IMR-90 (cell line): ENCODE results near the gene STIM1. TPM values are rescaled to one million over a fixed set of nuclear protein-coding genes. Genes with fewer than 3 reads are reported as not detected.

ENCODE experiments used
- ATAC-seq: fragments of 200-7000 bp; cut with Tn5 transposase; 2 replicates; pipeline ENCODE4 v1.9.1; 2020; ENCODE audit warnings: low read depth, mild to moderate bottlenecking, moderate library complexity
- BruUV-seq: library from RNA; stranded (reverse); fragments of 400-500 nt; replicated peaks from 2 replicates; lab custom pipeline; 2021; lab: Mats Ljungman, UMichigan
- CTCF ChIA-PET: fragments of 300-600 bp; formaldehyde crosslinking; extraction: SDS; loops from one replicate; lab custom pipeline; 2021; ENCODE audit warnings: antibody characterized with exemption; lab: Yijun Ruan, JAX
- POLR2A ChIA-PET: fragments of 300-600 bp; sonication (Branson Sonifier 250); formaldehyde crosslinking; loops from one replicate; lab custom pipeline; 2022; ENCODE audit warnings: antibody characterized with exemption; ENCODE audit not compliant: unreplicated experiment; lab: Charles Lee
- DNase-seq: peaks from one replicate; pipeline ENCODE4 v3.0.0; 2013
- H2AFZ ChIP-seq: replicated peaks from 2 replicates; pipeline ENCODE3; 2013; ENCODE audit warnings: low read length, mild to moderate bottlenecking; ENCODE audit not compliant: poor library complexity
- H2AK5ac ChIP-seq: 2 replicates; pipeline ENCODE4 v1.6.1; 2013; ENCODE audit warnings: low read depth, low read length, inconsistent platforms
- H2AK9ac ChIP-seq: replicated peaks from 2 replicates; pipeline ENCODE3; 2013; ENCODE audit warnings: mild to moderate bottlenecking, low read depth, low read length, moderate library complexity; ENCODE audit not compliant: poor library complexity
- H2BK120ac ChIP-seq: 2 replicates; pipeline ENCODE4 v1.6.1; 2013; ENCODE audit warnings: low read depth, low read length, inconsistent platforms
- H2BK15ac ChIP-seq: 3 replicates; pipeline ENCODE4 v1.6.1; 2013; ENCODE audit warnings: low read depth, low read length, inconsistent platforms
- H2BK20ac ChIP-seq: 2 replicates; pipeline ENCODE4 v1.6.1; 2013; ENCODE audit warnings: low read depth, mild to moderate bottlenecking, inconsistent platforms, low read length, moderate library complexity
- H2BK5ac ChIP-seq: 2 replicates; pipeline ENCODE4 v1.6.1; 2013; ENCODE audit warnings: mild to moderate bottlenecking, low read depth, low read length, inconsistent platforms; ENCODE audit not compliant: poor library complexity, severe bottlenecking
- H3K14ac ChIP-seq: replicated peaks from 2 replicates; pipeline ENCODE4 v1.6.1; 2013; ENCODE audit warnings: low read depth, low read length, inconsistent platforms
- H3K18ac ChIP-seq: 2 replicates; pipeline ENCODE4 v1.6.1; 2013; ENCODE audit warnings: low read depth, low read length, control low read depth
- H3K23ac ChIP-seq: 2 replicates; pipeline ENCODE4 v1.6.1; 2013; ENCODE audit warnings: low read depth, low read length, inconsistent platforms
- H3K27ac ChIP-seq: 2 replicates; pipeline ENCODE4 v1.5.1; 2013; ENCODE audit warnings: mild to moderate bottlenecking, control low read depth, low read length; ENCODE audit not compliant: insufficient read depth
- H3K27me3 ChIP-seq: 2 replicates; pipeline ENCODE4 v1.6.1; 2013; ENCODE audit warnings: low read length; ENCODE audit not compliant: control insufficient read depth, insufficient read depth
- H3K36me3 ChIP-seq: 2 replicates; pipeline ENCODE4 v1.6.1; 2013; ENCODE audit warnings: low read length, mixed read lengths; ENCODE audit not compliant: control insufficient read depth, insufficient read depth
- H3K4ac ChIP-seq: 2 replicates; pipeline ENCODE4 v1.6.1; 2013; ENCODE audit warnings: low read depth, low read length, inconsistent platforms
- H3K4me1 ChIP-seq: 2 replicates; pipeline ENCODE4 v1.6.1; 2013; ENCODE audit warnings: low read length, mixed read lengths; ENCODE audit not compliant: control insufficient read depth, insufficient read depth
- H3K4me2 ChIP-seq: 2 replicates; pipeline ENCODE4 v1.6.1; 2013; ENCODE audit warnings: low read depth, mild to moderate bottlenecking, control low read depth, low read length, moderate library complexity
- H3K4me3 ChIP-seq: 2 replicates; pipeline ENCODE4 v1.5.1; 2013; ENCODE audit warnings: low read depth, mild to moderate bottlenecking, control low read depth, low read length, moderate library complexity; ENCODE audit not compliant: insufficient read depth
- H3K56ac ChIP-seq: 2 replicates; pipeline ENCODE4 v1.6.1; 2013; ENCODE audit warnings: low read length, inconsistent platforms; ENCODE audit not compliant: insufficient read depth; ENCODE audit errors: extremely low read depth
- H3K79me1 ChIP-seq, 2 experiments: 2 replicates each; pipeline ENCODE4 v1.6.1; 2013; ENCODE audit warnings: low read length in 2 of 2, inconsistent platforms in 1 of 2, low read depth in 1 of 2
- H3K9ac ChIP-seq: 2 replicates; pipeline ENCODE4 v1.6.1; 2013; ENCODE audit warnings: low read depth, low read length, control low read depth
- H3K9me1 ChIP-seq: 2 replicates; pipeline ENCODE4 v1.6.1; 2013; ENCODE audit warnings: low read length, inconsistent platforms; ENCODE audit not compliant: insufficient read depth
- H3K9me3 ChIP-seq: 2 replicates; pipeline ENCODE4 v1.6.1; 2013; ENCODE audit warnings: low read length; ENCODE audit not compliant: control insufficient read depth, insufficient read depth
- H4K20me1 ChIP-seq: 2 replicates; pipeline ENCODE4 v1.6.1; 2013; ENCODE audit warnings: low read length, inconsistent platforms; ENCODE audit not compliant: insufficient read depth
- H4K5ac ChIP-seq: 2 replicates; pipeline ENCODE4 v1.6.1; 2013; ENCODE audit warnings: mild to moderate bottlenecking, low read depth, low read length, control low read depth
- H4K8ac ChIP-seq, 2 experiments: 2 replicates each; pipeline ENCODE4 v1.6.1; 2013; ENCODE audit warnings: low read depth in 2 of 2, low read length in 2 of 2, control low read depth in 1 of 2, inconsistent platforms in 1 of 2
- H4K91ac ChIP-seq: 2 replicates; pipeline ENCODE4 v1.6.1; 2013; ENCODE audit warnings: low read depth, low read length, inconsistent platforms; ENCODE audit not compliant: insufficient read depth
- ELK1 ChIP-seq: fragments of 150-350 bp; IDR thresholded peaks from 2 replicates; pipeline ENCODE4 v1.6.1; 2016; ENCODE audit warnings: low read depth, mild to moderate bottlenecking, low read length, moderate library complexity, borderline replicate concordance
- RAD21 ChIP-seq: IDR thresholded peaks from 2 replicates; pipeline ENCODE4 v1.6.1; 2012; ENCODE audit warnings: low read length, improper control_type of control experiment
- WGBS, 2 experiments: methylation state at CpG; one replicate each; pipeline versions ENCODE4 v1.1.5 to v1.1.7; 2013; ENCODE audit warnings: missing lambda C conversion rate in 2 of 2; ENCODE audit not compliant: insufficient read length in 1 of 2; ENCODE audit errors: extremely low coverage in 2 of 2; 5-methylcytosine and 5-hydroxymethylcytosine counted together
- dilution Hi-C: fragments of 300-500 bp; cut with HindIII; formaldehyde crosslinking; loops from one replicate; pipeline ENCODE4 v1.14.3; 2018; ENCODE audit warnings: low sequenced_read_pairs; ENCODE audit not compliant: unreplicated experiment
- in situ Hi-C: fragments of 300-500 bp; cut with MboI; formaldehyde crosslinking; loops from 3 replicates; pipeline ENCODE4 v1.14.3; 2019; ENCODE audit warnings: low sequenced_read_pairs, inconsistent platforms, mixed read lengths
- intact Hi-C: fragments of 100-400 bp; cut with micrococcal nuclease; formaldehyde crosslinking; loops from 2 replicates; pipeline ENCODE4 v1.10.0; 2022
- polyA plus RNA-seq, 3 experiments: library from polyadenylated mRNA; depleted of rRNA; stranded (reverse); fragments of >200 nt; gene quantifications; 2 replicates each; pipeline ENCODE4 v1.2.3, GENCODE V29; 2012; ENCODE audit warnings: low replicate concordance in 1 of 3
- total RNA-seq: library from RNA; depleted of rRNA; stranded (reverse); fragments of >200 nt; gene quantifications from 2 replicates; pipeline ENCODE4 v1.2.3, GENCODE V29; 2012
- TF ChIP-seq, protein P1 (sequence below): conservative IDR thresholded peaks from 2 replicates; pipeline ENCODE4 v1.5.1; 2012; ENCODE audit warnings: mild to moderate bottlenecking, low read depth, low read length, improper control_type of control experiment

STIM1 gene
- total and polyA plus RNA-seq, 2 of the 4 experiments (the other 2 are of a cell fraction): 17.9 to 23.0 TPM

GRCh38 chr11:3972431-3972830 is 117.0 kb downstream of the STIM1 start:
- no peaks in the 10 kb centered on the region for H3K27me3 ChIP-seq
- ATAC-seq (no peak), DNase-seq (no peak)
- in situ Hi-C loops (no loop called here), intact Hi-C loops (loop anchor here (1.0 kb wide), 1 partner anchor 43 kb away; no protein-coding TSS in a partner anchor), dilution Hi-C loops (no loop called here)
- no peak overlapping the region for H2BK120ac ChIP-seq
- H3K56ac ChIP-seq: no peak overlapping the region
- H3K79me1 ChIP-seq: peaks cover 0 to 2% of the 10 kb centered on the region in 2 experiments; a peak in 2 of 4 replicates
- H4K8ac ChIP-seq: no peak overlapping the region
- no peak overlapping the region for H2BK15ac ChIP-seq
- no peak overlapping the region for H2AK9ac ChIP-seq
- no TSS peak for BruUV-seq
- no peak overlapping the region for H3K4me2 ChIP-seq
- H3K9me3 ChIP-seq: no peaks in the 10 kb centered on the region
- H3K4ac ChIP-seq: no peak overlapping the region
- no peak overlapping the region for H4K91ac ChIP-seq
- no peak overlapping the region for H2AFZ ChIP-seq
- WGBS, 2 experiments: 60% methylated on average over 1 of the region's 1 CpG; no CpG with 5 or more reads in 1 of the 2 experiments
- H2BK5ac ChIP-seq: no peak overlapping the region
- no peaks in the 10 kb centered on the region for H3K36me3 ChIP-seq
- H2AK5ac ChIP-seq: no peak overlapping the region
- CTCF ChIA-PET: no interaction called here
- H3K4me3 ChIP-seq: no peak overlapping the region
- no peaks in the 10 kb centered on the region for H3K9me1 ChIP-seq
- H3K27ac ChIP-seq: no peak overlapping the region
- H3K23ac ChIP-seq: no peak overlapping the region
- no peak overlapping the region for H3K18ac ChIP-seq
- no peak overlapping the region for H4K5ac ChIP-seq
- H3K14ac ChIP-seq: no peak overlapping the region
- POLR2A ChIA-PET: no interaction called here
- H3K4me1 ChIP-seq: no peaks in the 10 kb centered on the region
- H4K20me1 ChIP-seq: no peaks in the 10 kb centered on the region
- TF ChIP-seq RAD21 (no peak), ELK1 (no peak)
- TF ChIP-seq, protein P1, sequence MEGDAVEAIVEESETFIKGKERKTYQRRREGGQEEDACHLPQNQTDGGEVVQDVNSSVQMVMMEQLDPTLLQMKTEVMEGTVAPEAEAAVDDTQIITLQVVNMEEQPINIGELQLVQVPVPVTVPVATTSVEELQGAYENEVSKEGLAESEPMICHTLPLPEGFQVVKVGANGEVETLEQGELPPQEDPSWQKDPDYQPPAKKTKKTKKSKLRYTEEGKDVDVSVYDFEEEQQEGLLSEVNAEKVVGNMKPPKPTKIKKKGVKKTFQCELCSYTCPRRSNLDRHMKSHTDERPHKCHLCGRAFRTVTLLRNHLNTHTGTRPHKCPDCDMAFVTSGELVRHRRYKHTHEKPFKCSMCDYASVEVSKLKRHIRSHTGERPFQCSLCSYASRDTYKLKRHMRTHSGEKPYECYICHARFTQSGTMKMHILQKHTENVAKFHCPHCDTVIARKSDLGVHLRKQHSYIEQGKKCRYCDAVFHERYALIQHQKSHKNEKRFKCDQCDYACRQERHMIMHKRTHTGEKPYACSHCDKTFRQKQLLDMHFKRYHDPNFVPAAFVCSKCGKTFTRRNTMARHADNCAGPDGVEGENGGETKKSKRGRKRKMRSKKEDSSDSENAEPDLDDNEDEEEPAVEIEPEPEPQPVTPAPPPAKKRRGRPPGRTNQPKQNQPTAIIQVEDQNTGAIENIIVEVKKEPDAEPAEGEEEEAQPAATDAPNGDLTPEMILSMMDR: no peak
- no peak overlapping the region for H2BK20ac ChIP-seq
- no peak overlapping the region for H3K9ac ChIP-seq
